Endodermal cell (in vitro differentiated cells): ENCODE data around the gene SPAG7. TPM values are rescaled to one million over a fixed set of nuclear protein-coding genes. Genes with fewer than 3 reads are reported as not detected.

Source experiments
- DNase-seq: peaks from one replicate; pipeline ENCODE4 v3.0.0-alpha.2; 2017
- H3K27ac ChIP-seq: 2 replicates; pipeline ENCODE4 v1.5.1; 2013; ENCODE audit warnings: mild to moderate bottlenecking, low read depth, low read length, moderate library complexity
- H3K27me3 ChIP-seq: 2 replicates; pipeline ENCODE4 v1.6.1; 2013; ENCODE audit warnings: mild to moderate bottlenecking, low read length, moderate library complexity; ENCODE audit not compliant: insufficient read depth, control insufficient read depth, poor library complexity, severe bottlenecking
- H3K36me3 ChIP-seq: 2 replicates; pipeline ENCODE4 v1.7.0; 2013; ENCODE audit warnings: mild to moderate bottlenecking, low read length, moderate library complexity; ENCODE audit not compliant: control insufficient read depth, insufficient read depth
- H3K4me1 ChIP-seq: one replicate; pipeline ENCODE4 v1.7.0; 2013; ENCODE audit warnings: low read length; ENCODE audit not compliant: control insufficient read depth, insufficient read depth
- H3K4me3 ChIP-seq: 2 replicates; pipeline ENCODE4 v1.5.1; 2013; ENCODE audit warnings: mild to moderate bottlenecking, low read length, moderate library complexity
- H3K9ac ChIP-seq: 2 replicates; pipeline ENCODE4 v1.6.1; 2013; ENCODE audit warnings: mild to moderate bottlenecking, low read length, moderate library complexity; ENCODE audit not compliant: poor library complexity, severe bottlenecking; ENCODE audit errors: extremely low read depth
- H3K9me3 ChIP-seq: 2 replicates; pipeline ENCODE4 v1.6.1; 2013; ENCODE audit warnings: mild to moderate bottlenecking, low read length, moderate library complexity; ENCODE audit not compliant: control insufficient read depth
- H3K27ac Mint-ChIP-seq: 2 replicates; pipeline ENCODE4 v1.8.0; 2020; ENCODE audit warnings: mixed read lengths
- H3K27me3 Mint-ChIP-seq: 2 replicates; pipeline ENCODE4 v1.8.0; 2021; ENCODE audit warnings: mild to moderate bottlenecking, mixed read lengths; ENCODE audit not compliant: insufficient read depth
- H3K36me3 Mint-ChIP-seq: 2 replicates; pipeline ENCODE4 v1.8.0; 2020; ENCODE audit warnings: low read depth, mixed read lengths
- H3K4me1 Mint-ChIP-seq: 2 replicates; pipeline ENCODE4 v1.8.0; 2020; ENCODE audit warnings: mixed read lengths
- H3K4me3 Mint-ChIP-seq: 2 replicates; pipeline ENCODE4 v1.8.0; 2020; ENCODE audit warnings: mild to moderate bottlenecking, moderate library complexity, mixed read lengths
- H3K9me3 Mint-ChIP-seq: 2 replicates; pipeline ENCODE4 v1.8.0; 2020; ENCODE audit warnings: mild to moderate bottlenecking, mixed read lengths
- WGBS, 2 experiments: methylation state at CpG; one replicate each; pipeline versions ENCODE4 v1.1.5 to v1.1.7; 2013; ENCODE audit warnings: missing lambda C conversion rate in 2 of 2, mixed read lengths in 1 of 2; ENCODE audit not compliant: insufficient coverage in 1 of 2, insufficient read length in 1 of 2; 5-methylcytosine and 5-hydroxymethylcytosine counted together
- total RNA-seq, 2 donors: library from RNA; stranded (reverse); fragmentation: NEBNext Ultra II Directional in 1 of 2; extraction: Animal tissue kit (Norgen Biotek cat#: 25700) in 1 of 2; gene quantifications; 2 replicates in 1 of 2; 3 replicates in 1 of 2; pipeline ENCODE4 v1.2.1, GENCODE V29; 2021
- TF ChIP-seq, protein P1 (sequence below): fragments of 200-600 bp; sonication (generic); conservative IDR thresholded peaks from 2 replicates; pipeline ENCODE4 v1.5.0; 2021; ENCODE audit warnings: antibody characterized with exemption, mild to moderate bottlenecking

Gene SPAG7
- total RNA-seq, 2 donors from 2014 or later: 81.1 to 84.4 TPM

DNA sequence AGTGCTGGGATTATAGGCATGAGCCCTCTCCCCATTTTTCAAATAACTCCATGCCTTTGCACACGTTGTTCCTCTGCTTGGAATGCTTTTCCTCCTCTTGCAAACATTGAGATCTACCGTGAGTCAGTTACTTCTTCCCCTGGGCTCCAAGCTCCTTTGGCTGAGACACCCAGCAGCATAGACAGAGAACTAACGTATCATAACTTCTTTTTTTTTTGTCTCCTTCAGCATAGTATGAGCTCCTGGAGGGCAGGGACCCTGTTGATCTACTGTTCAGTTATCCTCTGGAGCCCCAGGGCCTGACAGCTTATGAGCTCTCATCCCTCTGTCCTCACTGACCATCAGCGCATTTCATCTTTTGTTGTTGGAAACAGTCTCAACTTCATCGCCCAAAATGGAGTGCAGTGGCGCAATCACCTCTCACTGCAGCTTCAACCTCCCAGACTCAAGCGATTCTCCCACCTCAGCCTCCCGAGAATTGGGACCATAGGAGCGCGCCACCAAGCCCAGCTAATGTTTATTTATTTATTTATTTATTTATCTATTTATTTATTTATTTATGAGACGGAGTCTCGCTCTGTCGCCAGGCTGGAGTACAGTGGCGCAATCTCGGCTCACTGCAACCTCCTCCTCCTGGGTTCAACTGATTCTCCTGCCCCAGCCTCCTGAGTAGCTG lies 2.2 kb downstream of the SPAG7 start:
- Histone ChIP-seq H3K36me3 (peaks cover 34% of the 10 kb centered on the region), H3K9ac (no peak overlapping the region), H3K27ac (no peak overlapping the region), H3K4me1 (peaks cover 6% of the 10 kb centered on the region), H3K4me3 (no peak overlapping the region), H3K9me3 (peaks cover 5% of the 10 kb centered on the region), H3K27me3 (no peaks in the 10 kb centered on the region)
- Mint-ChIP-seq H3K27ac (peak overlapping the region; percentile 55), H3K9me3 (peaks cover 12% of the 10 kb centered on the region), H3K36me3 (peaks cover 29% of the 10 kb centered on the region), H3K4me3 (no peak overlapping the region), H3K27me3 (no peaks in the 10 kb centered on the region), H3K4me1 (peaks cover 21% of the 10 kb centered on the region)
- WGBS, 2 experiments: 95 to 96% methylated on average over 8 to 12 of the region's 15 CpGs
- TF ChIP-seq, protein P1, sequence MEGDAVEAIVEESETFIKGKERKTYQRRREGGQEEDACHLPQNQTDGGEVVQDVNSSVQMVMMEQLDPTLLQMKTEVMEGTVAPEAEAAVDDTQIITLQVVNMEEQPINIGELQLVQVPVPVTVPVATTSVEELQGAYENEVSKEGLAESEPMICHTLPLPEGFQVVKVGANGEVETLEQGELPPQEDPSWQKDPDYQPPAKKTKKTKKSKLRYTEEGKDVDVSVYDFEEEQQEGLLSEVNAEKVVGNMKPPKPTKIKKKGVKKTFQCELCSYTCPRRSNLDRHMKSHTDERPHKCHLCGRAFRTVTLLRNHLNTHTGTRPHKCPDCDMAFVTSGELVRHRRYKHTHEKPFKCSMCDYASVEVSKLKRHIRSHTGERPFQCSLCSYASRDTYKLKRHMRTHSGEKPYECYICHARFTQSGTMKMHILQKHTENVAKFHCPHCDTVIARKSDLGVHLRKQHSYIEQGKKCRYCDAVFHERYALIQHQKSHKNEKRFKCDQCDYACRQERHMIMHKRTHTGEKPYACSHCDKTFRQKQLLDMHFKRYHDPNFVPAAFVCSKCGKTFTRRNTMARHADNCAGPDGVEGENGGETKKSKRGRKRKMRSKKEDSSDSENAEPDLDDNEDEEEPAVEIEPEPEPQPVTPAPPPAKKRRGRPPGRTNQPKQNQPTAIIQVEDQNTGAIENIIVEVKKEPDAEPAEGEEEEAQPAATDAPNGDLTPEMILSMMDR: no peak
- DNase-seq: no peak

DNA sequence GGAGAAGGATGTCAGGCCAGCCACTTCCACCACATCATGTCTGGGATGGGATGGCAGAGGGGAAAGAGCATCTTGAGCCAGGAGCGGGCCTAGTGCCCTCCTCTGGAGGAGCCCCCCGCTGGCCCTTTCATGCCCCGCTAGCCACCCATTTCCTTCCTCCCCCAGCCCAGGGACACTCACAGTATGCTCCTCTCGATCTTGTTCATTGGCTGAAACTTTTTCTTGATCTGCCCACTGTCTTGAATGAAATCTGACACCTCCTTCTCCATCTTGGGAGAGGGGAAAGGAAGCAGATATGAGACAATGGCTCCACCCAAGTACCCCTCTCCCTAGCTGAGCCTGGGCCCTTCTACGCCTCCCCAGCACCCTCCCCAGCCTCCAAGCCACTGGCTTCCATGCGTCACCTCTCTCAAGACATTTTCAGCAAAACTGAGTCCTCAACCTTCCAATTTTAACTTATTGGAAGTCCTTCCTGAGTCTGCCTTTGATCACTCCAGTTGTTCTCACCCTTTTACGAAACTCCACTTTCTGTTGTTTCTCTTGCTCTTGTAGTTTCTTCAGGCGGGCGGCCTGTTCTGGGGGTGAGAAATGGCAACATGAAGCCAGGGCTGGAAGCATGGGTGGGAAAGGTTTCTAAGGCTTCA lies 7.2 kb downstream of the SPAG7 start:
- H3K9me3 ChIP-seq: peaks cover 4% of the 10 kb centered on the region
- Mint-ChIP-seq H3K4me3 (no peak overlapping the region), H3K27me3 (no peaks in the 10 kb centered on the region), H3K27ac (no peak overlapping the region), H3K4me1 (peaks cover 11% of the 10 kb centered on the region), H3K9me3 (peaks cover 3% of the 10 kb centered on the region), H3K36me3 (peaks cover 34% of the 10 kb centered on the region)
- peak; percentile 68 for DNase-seq
- peaks cover 11% of the 10 kb centered on the region for H3K36me3 ChIP-seq
- H3K4me3 ChIP-seq: no peak overlapping the region
- TF ChIP-seq, protein P1: no peak
- H3K9ac ChIP-seq: no peak overlapping the region
- 86 to 91% methylated on average over 3 to 9 of the region's 9 CpGs for WGBS, 2 experiments
- no peaks in the 10 kb centered on the region for H3K4me1 ChIP-seq
- no peaks in the 10 kb centered on the region for H3K27me3 ChIP-seq
- peak overlapping the region; percentile 29 for H3K27ac ChIP-seq

DNA sequence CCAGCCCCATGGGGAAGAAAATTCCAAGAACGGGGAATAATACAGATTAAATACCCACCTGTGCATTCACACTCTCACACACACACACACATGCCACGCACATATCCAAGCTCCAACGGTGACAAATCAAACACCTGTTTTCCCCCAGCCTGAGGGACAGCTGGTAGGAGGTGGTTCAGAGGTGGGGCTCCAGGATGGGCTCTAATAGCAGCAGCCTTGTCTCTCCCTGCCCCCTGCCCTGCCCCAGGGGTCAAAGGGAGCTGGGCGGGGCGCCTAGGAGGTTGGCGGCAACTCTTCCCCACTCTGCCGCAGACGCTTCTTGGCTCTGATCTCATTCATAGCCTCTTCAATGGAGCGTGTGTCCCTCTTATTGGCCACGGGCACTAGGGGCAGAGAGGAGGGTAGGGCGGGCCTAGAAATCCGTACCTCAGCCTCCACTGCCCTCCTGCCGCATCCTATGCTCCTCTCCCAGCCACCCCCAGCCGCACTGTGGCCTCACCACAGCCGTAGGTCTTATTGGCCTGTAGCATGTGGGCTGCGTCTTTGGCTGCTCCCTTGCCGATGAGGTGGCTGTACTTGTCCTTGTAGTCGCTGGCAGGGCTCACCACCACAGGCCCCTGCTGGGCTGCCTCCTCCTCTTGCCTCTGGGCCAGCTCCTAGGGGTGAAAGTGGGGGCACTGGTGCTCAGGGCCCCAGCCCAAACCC lies 8.2 kb downstream of the SPAG7 start:
- Histone ChIP-seq H3K4me3 (no peak overlapping the region), H3K9ac (no peak overlapping the region), H3K27ac (no peak overlapping the region), H3K4me1 (no peaks in the 10 kb centered on the region), H3K27me3 (no peaks in the 10 kb centered on the region), H3K9me3 (no peaks in the 10 kb centered on the region), H3K36me3 (peaks cover 7% of the 10 kb centered on the region)
- peak; percentile 63 for DNase-seq
- WGBS, 2 experiments: 94 to 95% methylated on average over 12 to 17 of the region's 18 CpGs
- Mint-ChIP-seq H3K27ac (no peak overlapping the region), H3K27me3 (no peaks in the 10 kb centered on the region), H3K4me1 (peaks cover 11% of the 10 kb centered on the region), H3K4me3 (no peak overlapping the region), H3K36me3 (peaks cover 28% of the 10 kb centered on the region), H3K9me3 (no peaks in the 10 kb centered on the region)
- TF ChIP-seq, protein P1: no peak
